ENCODE data around the gene DGKG. TPM values are rescaled to one million over a fixed set of nuclear protein-coding genes. Genes with fewer than 3 reads are reported as not detected.

The DGKG gene
- total RNA-seq (2022; extraction: Qiagen RNA extraction; ENCODE audit: low read depth): 8.0 to 18.8 TPM (median 11.4 TPM) in 5 replicates

GRCh38 chr3:186361762-186362536 lies at the start of gene DGKG:
TSS of gene DGKG (minus strand) at chr3:186362234. CDS start at chr3:186320459, 41,775 bp downstream.

GRCh38 chr3:186108941-186109865 lies 252.8 kb downstream of the DGKG start, which contains the start of gene ETV5:
TSS of gene ETV5 (minus strand) at chr3:186109089. CDS start at chr3:186105868, 3,221 bp downstream.

Other genes with a start within 250 kb of the DGKG start
- gene CRYGS, start 182.1 kb upstream of the DGKG start, total RNA-seq (2022; extraction: Qiagen RNA extraction; ENCODE audit: low read depth): 0.44 to 1.5 TPM (median 0.61 TPM) in 5 replicates
- gene TBCCD1, start 205.1 kb upstream of the DGKG start, total RNA-seq (2022; extraction: Qiagen RNA extraction; ENCODE audit: low read depth): 5.5 to 6.5 TPM (median 6.3 TPM) in 5 replicates
- gene DNAJB11, start 208.5 kb upstream of the DGKG start, total RNA-seq (2022; extraction: Qiagen RNA extraction; ENCODE audit: low read depth): 51.0 to 57.0 TPM (median 54.6 TPM) in 5 replicates

All from A549 treated with RU486 at 1 μM for 4 hours (cell line).